NCI-H226 (cell line): ENCODE measurements around the gene BSND.
A peak's percentile ranks its signal among the peaks of the same experiment; 100 is the strongest.

Experiments used
- DNase-seq: peaks from one replicate; pipeline ENCODE4 v3.0.0-alpha.2; 2015

The BSND gene

GRCh38 chr1:55049914-55050278 lies 51.2 kb downstream of the BSND start:
- DNase-seq, result peak; percentile 76

GRCh38 chr1:55050283-55050682 lies 51.5 kb downstream of the BSND start:
- DNase-seq, result peak; percentile 63

- DNase-seq, result no peak
These were observed 52.4 kb downstream of the BSND start for GRCh38 chr1:55051169-55051568.

- DNase-seq, result no peak
These were observed 52.9 kb downstream of the BSND start for GRCh38 chr1:55051621-55052020.

GRCh38 chr1:55052221-55053142 lies 53.7 kb downstream of the BSND start:
- no peak for DNase-seq

GRCh38 chr1:55053265-55053954 lies 54.7 kb downstream of the BSND start:
- DNase-seq, result no peak

- no peak for DNase-seq
These were observed 55.7 kb downstream of the BSND start for GRCh38 chr1:55054396-55054795.

GRCh38 chr1:55055084-55055882 lies 56.5 kb downstream of the BSND start:
- no peak for DNase-seq

GRCh38 chr1:55055951-55056631 lies 57.4 kb downstream of the BSND start:
- DNase-seq, result no peak

- DNase-seq, result no peak
These were observed 57.9 kb downstream of the BSND start for GRCh38 chr1:55056632-55056992.

- no peak for DNase-seq
These were observed 58.7 kb downstream of the BSND start for GRCh38 chr1:55057270-55057955.

GRCh38 chr1:55057956-55058298 lies 59.2 kb downstream of the BSND start:
- no peak for DNase-seq

GRCh38 chr1:55059302-55060132 lies 60.8 kb downstream of the BSND start:
- DNase-seq, result no peak

- no peak for DNase-seq
These were observed 61.6 kb downstream of the BSND start for GRCh38 chr1:55060133-55060999.

- no peak for DNase-seq
These were observed 62.4 kb downstream of the BSND start for GRCh38 chr1:55061000-55061705.
